Ureter (tissue), 1 donor: ENCODE results near the gene IGF2. TPM values are rescaled to one million over a fixed set of nuclear protein-coding genes. Genes with fewer than 3 reads are reported as not detected.
"Not testable (repeated sequence)": the region's sequence is repeated elsewhere in the genome, so short reads cannot be mapped to it uniquely, and the experiment has no call there.

Source experiments
- DNase-seq: peaks from one replicate; pipeline ENCODE4 v3.0.0-alpha.2; 2020; ENCODE audit warnings: low spot score
- total RNA-seq: library from RNA; stranded (reverse); gene quantifications from one replicate; pipeline ENCODE4 v1.2.4, GENCODE V29; 2023
- donor health status: DM: yes; HTN: yes; CAD: no.

The IGF2 gene
- total RNA-seq, 1 donor from 2014 or later: 61.1 TPM

- no peak for DNase-seq
These were observed 2.3 kb downstream of the IGF2 start for GRCh38 chr11:2136952-2137201.

DNA sequence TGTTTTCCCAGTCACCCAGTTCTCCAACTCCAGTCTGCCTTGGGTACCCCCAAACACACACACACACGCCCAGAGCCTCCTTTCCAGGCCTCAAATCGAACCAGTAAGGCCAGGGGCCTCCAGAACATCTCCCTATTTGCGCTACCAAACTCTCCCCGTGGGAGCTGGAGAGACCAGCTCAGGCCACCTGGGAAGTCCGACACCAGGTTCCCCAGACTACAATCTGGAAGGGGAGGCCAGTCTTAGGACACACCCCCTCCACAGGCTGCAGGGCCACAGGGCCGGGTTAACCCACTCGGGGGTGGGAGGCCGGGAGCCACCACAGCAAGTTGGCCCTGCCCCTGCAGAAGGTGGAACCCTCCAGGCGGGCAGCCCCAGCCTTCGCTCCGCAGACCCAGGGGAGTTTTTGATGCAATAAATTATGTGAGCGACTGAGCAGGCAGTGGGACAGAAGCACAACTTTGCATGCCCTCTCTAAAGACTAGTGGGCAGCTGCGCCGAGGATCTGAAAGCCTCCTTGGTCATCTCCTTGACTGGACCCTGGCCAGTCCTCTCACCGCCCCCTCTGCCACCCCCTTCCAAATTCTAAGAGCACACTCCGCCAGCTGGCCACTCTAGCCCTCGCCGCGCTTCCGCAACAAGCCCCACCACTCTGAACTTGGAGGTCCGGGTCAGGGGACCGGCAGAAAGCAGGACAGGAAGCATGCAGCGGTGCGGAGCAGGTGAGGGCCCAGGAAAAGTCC is 2.8 kb downstream of the IGF2 start:
- no peak for DNase-seq

DNA sequence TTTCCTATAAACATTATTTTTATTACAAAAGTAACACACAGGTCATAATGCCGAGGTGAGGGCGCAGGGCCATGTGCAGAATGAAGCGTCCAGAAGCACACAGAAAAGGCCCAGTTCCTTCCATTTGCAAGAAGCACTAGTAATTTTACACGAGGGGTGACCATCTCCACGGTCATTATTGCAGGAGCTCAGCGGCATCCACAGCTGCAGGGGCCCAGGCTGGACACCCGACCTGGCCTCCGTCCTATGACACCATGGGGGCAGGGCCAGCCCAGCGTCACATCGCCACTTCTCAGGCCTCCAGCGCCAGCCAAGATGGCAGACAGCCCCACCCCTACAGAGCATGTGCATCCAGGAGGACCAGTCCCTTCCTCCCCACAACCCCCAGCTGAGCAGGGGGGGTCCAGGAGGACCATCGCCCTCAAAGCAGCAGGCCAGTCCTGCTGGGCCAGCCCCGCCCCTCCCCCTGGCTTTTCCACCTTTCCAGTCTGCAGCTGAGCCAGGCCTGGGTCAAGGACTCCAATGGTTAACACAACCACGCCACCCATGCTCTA is 3.5 kb downstream of the IGF2 start:
- no peak for DNase-seq

- no peak for DNase-seq
These were observed 4.1 kb downstream of the IGF2 start for GRCh38 chr11:2135018-2135569.

GRCh38 chr11:2134022-2135010 is 4.9 kb downstream of the IGF2 start:
- DNase-seq: no peak

DNA sequence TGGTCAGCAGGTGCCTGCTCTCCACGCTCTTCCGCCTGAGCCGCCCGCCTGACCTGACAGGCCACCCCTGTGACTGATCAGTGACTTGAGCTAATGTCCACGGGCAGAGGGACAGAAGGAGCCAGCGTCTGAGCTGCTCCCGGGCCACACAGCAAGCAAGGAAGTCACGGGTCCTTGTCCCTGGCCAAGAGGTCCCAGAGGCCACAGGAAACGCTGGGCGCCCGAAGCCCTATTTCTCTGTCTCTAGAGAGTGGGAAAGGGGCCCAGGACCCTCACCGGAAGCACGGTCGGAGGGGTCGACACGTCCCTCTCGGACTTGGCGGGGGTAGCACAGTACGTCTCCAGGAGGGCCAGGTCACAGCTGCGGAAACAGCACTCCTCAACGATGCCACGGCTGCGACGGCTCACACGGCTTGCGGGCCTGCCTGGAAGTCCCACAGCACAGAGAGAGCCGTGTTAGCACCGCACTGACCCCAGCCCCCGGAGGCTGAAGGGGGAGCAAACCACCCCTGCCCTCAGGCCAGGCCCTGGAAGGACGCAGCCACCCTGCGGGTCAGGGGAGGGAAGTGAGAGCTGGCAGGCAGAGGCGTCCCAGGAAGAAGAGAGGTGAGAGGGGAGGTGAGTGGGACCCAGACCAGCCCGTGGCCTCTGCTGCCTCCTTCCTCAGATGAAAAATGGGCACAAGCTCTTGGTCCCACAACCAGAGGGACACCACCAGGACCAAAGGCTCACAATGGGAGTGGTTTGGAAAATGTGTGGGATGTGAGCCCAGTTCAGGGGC is 5.8 kb downstream of the IGF2 start:
- no peak for DNase-seq

- DNase-seq: no peak
These were observed 6.3 kb downstream of the IGF2 start for GRCh38 chr11:2132874-2133240.

DNA sequence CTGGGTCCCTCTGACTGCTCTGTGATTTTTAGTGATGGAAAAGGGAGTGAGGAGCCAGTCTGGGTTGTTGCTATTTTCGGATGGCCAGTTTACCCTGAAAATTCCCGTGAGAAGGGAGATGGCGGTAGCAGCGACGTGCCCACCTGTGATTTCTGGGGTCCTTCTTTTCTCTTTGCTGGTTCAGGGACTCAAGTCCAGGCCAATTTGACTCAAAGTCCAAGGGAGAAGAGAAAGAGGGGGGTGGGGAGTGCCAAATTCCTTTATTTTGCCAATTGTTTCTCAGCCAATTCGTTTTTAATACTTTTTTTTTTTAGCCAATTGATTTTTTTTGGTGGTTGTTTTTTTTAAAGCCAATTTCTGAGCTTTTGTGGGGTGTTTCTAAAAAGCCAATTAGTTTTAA is 6.9 kb downstream of the IGF2 start:
- DNase-seq: no peak

- no peak for DNase-seq
These were observed 7.6 kb downstream of the IGF2 start for GRCh38 chr11:2131371-2132236.

DNA sequence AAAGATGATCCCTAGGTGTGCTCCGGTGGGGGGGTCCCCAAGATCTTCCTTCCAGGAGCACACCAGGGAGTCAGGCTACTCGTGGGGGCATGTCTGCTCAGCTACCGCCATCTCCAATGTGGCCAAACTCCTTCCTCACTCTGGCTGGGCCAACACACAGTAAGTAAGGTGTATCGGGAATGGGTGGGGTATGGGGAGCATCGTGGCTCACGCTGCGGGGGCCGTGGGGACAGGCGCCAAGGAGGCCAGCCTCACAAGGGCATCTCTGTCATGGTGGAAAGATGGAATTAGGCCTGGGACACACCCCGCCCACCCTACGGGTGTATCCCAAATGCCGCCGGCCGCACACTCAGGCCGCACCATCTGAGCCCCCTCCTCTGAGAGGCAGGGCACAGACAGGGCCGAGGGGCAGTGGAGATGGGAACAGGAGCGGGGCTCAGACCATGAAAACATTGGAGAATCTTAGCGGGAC is 8.3 kb downstream of the IGF2 start:
- no peak for DNase-seq

DNA sequence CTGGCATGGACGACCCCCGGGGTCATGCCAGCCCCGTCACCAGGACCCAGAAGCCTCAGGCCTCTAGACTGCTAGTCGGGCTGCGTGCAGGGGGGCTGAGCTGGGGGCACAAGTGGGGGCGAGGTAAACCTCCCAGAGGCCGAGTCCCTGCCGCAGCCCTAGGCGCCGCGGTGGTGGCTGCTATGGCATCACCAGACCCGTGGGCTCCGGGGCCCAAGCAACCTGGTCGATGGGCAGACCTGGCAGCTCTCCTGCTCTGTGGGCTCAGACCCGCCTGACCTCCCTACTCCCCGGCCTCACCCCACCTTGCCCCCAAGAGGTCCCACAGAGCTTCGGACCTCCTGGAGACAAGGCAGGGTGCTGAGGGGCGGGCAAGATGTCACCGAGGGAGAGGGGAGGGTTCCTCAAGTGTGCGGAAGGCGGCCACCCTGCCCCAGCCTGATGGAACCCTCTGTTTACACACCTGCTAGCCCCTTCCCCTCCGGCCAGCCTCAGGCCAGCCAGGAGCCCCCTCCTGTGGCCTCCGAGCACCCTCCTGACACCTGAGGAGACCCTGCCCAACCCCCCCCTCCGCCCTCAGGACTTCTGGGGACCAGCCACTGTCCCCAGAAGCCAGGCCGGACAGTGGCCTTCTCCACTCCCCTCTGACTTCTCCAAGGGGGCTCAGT is 9.4 kb downstream of the IGF2 start:
- no peak for DNase-seq

DNA sequence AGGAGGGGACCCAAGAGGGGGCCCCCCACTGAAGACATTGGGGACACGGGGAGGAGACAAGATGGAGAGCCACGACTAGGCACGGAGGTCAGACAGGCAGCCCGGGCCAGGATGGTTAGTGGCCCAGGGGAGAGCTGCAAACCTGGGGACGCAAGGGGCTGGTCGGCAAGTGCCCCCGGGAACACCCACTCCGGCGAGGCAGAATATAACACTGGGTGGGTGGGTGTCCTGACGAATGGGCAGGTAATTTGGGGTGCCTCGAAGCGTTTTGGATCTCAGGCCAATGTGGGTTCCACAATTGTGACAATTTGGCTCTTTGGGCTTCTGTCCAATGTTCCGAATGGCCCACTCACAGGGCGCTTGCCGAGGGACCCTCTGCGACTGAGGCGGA is 9.9 kb downstream of the IGF2 start:
- DNase-seq: no peak

DNA sequence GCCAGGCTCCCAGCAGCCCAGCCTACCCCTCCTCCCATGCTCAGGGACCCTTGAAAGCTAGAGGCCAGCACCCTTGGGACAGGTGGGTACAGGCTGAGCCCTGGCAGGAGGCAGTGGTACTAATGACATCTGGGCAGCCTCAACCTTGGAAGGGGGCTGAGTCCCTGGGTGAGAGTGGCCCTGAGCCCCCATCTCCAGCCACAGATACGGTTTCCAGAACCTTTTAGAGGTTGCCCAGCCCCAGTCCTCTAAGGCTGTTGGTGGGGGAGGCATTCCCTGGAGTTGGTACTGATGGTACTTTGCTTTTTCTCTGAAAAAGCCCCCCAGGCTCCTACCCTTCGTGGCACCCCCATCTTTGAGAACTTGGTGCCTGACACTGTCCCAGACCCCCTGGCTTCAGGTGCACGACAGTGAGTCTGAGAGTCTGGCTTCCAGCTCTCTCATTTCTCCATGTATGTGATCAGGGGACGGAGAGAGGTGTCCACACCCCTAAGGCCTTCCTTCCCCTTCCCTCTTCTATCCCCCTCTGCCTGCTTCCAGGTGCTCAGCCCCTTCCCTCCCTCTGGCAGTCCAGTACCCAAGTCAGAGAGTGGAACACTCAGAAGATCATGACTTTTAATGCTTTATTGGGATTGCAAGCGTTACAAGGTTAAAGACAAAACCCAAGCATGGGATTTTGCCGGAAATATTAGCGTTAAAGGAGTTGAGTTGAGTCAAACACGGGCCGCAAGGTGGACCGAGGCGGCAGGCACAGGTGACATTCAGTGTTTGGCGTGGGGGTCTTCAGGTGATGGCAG is 10.5 kb downstream of the IGF2 start:
- no peak for DNase-seq

DNA sequence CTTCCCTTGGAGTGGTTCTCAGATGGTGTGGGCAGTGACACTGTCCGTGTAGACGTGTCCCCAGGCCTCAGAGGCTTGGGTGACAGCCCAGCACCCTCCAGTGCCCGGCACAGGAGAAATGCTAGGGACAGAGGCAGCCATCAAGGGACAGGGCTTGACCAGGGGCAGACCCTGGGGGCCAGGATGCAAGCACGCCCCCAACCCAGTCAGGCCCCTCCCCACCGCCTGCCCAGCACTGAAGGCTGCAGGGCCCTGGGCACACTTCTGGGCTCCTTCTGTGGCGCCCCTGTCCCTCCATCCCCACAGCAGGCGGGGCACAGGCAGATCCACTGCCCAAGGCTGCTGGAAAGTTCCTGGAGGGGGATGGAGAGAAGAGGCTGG is 11.1 kb downstream of the IGF2 start:
- no peak for DNase-seq

DNA sequence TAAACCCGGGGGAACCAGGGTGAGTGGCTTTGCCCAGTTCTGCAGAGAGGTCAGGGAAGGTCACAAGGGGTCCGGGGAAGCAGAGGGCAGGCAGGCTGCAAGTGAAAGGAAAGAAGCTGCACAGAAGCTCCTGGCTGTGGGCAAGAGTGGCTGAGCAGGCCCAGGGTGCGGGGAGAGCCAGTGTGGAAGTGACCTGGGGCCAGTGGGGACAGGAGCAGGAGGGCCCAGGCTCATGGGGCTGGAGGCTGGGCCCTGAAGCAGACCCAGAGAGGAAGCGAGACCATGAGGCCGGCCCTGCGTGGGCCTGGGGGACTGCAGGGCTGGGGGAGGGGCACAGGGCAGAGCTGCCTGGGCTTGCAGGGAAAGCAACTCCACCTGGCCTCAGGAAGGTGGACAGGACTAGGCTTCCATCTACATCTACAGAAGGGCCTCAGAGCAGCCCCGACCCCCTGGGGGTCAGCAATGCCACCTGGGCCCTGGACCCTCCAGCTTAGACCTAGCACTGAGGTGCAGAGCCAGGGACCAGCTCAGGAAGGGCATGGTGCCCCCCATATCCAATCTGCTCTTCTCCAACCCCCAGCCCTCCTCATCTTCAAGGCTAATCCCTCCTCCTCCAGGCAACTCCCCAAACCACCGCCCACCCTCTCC is 11.6 kb downstream of the IGF2 start:
- DNase-seq: no peak

DNA sequence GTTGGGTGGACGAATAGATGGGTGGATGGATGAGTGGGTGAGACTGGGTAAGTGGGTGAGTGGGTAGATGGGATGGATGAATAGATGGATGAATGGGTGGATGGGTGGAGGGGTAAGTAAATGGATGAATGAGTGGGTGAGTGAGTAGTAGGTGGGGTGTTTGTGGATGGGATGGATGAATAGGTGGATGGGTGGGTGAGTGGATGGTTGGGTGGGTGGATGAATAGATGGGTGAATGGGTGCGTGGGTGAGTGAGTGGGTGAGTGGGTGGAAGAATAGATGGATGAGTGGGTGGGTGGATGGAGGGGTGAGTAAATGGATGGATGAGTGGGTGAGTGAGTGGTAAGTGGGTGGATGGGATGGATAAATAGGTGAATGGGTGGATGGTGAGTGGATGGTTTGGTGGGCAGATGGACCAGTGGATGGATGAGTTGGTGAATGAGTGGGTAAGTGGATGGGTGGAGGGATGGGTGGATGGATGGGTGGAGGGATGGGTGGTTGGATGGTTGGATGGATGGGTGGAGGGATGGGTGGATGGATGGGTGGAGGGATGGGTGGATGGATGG is 12.6 kb downstream of the IGF2 start:
- DNase-seq: no peak

- not testable (repeated sequence) for DNase-seq
These were observed 14.3 kb downstream of the IGF2 start for GRCh38 chr11:2124736-2125484.

- no peak for DNase-seq
These were observed 15.6 kb downstream of the IGF2 start for GRCh38 chr11:2123628-2123960.
